DOHH2 (cell line): ENCODE data around the gene NTF4.

Experiments
- CTCF ChIP-seq: fragments of 200-600 bp; sonication (generic); IDR thresholded peaks from one replicate; pipeline ENCODE4 v1.5.1; 2014; ENCODE audit warnings: antibody characterized with exemption, mild to moderate bottlenecking, low read depth, low read length; ENCODE audit not compliant: poor library complexity, severe bottlenecking
- EZH2phosphoT487 ChIP-seq: fragments of 200-600 bp; sonication (generic); IDR thresholded peaks from 2 replicates; pipeline ENCODE4 v1.6.1; 2017; ENCODE audit warnings: borderline replicate concordance, mild to moderate bottlenecking, antibody characterized with exemption, low read length, moderate library complexity, mixed read lengths

DNA sequence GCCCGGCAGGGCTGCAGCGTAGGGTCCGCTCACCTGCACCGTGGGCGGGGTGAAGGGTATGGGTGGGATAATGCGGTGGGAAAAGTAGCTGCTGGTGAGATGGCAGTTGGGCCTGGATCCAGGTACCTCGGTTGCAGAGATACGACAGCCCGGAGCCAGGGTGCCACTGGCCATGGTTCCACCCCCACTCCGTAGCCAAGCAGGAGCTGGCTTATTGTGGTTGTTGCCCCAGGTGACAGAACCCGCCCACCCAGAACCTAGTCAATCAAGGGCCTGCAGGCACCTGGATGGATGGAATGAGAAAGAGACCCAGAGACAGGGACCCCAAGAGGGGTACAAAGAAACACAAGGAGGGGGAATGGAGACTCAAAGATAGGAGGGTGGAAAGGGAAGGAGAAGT, 44.3 kb downstream of the NTF4 start:
- TF ChIP-seq CTCF (no peak), EZH2phosphoT487 (no peak)
